Cardiac fibroblast (primary cell): Measurements from ENCODE around the gene WDR20.

ENCODE experiments used
- DNase-seq, 2 donors: peaks; one replicate each; pipeline versions ENCODE4 v3.0.0 to v3.0.0-alpha.2; 2010; ENCODE audit warnings: low read depth in 2 of 2
- H3K4me3 ChIP-seq, 2 donors: replicated peaks in 1 of 2; 1 replicate in 1 of 2; 2 replicates in 1 of 2; pipeline ENCODE4 v1.5.1; 2011; ENCODE audit warnings: low read depth in 2 of 2, low read length in 2 of 2, mild to moderate bottlenecking in 2 of 2, moderate library complexity in 1 of 2
- TF ChIP-seq, protein P1 (sequence below): IDR thresholded peaks from one replicate; pipeline ENCODE4 v1.5.1; 2011; ENCODE audit warnings: low read depth, mild to moderate bottlenecking, low read length, inconsistent platforms

Gene WDR20

DNA sequence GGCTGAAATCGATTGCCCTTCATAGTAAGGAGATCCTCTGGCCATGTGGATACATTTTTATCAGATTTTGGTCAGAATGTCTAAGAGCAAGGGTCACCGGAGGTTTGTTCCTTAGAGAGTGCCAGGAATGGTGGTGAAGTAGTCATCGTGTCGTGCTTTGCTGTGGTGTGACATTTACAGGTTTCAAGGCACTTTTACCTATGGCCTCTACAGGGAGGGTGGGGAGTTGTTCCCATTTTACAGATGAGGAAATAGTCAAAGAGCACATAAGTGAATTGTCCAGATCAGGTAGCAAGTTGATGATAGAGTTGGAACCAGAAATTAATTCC, 57.2 kb downstream of the WDR20 start:
- H3K4me3 ChIP-seq = no peak overlapping the region
- TF ChIP-seq, protein P1, sequence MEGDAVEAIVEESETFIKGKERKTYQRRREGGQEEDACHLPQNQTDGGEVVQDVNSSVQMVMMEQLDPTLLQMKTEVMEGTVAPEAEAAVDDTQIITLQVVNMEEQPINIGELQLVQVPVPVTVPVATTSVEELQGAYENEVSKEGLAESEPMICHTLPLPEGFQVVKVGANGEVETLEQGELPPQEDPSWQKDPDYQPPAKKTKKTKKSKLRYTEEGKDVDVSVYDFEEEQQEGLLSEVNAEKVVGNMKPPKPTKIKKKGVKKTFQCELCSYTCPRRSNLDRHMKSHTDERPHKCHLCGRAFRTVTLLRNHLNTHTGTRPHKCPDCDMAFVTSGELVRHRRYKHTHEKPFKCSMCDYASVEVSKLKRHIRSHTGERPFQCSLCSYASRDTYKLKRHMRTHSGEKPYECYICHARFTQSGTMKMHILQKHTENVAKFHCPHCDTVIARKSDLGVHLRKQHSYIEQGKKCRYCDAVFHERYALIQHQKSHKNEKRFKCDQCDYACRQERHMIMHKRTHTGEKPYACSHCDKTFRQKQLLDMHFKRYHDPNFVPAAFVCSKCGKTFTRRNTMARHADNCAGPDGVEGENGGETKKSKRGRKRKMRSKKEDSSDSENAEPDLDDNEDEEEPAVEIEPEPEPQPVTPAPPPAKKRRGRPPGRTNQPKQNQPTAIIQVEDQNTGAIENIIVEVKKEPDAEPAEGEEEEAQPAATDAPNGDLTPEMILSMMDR = no peak
- DNase-seq = no peak

DNA sequence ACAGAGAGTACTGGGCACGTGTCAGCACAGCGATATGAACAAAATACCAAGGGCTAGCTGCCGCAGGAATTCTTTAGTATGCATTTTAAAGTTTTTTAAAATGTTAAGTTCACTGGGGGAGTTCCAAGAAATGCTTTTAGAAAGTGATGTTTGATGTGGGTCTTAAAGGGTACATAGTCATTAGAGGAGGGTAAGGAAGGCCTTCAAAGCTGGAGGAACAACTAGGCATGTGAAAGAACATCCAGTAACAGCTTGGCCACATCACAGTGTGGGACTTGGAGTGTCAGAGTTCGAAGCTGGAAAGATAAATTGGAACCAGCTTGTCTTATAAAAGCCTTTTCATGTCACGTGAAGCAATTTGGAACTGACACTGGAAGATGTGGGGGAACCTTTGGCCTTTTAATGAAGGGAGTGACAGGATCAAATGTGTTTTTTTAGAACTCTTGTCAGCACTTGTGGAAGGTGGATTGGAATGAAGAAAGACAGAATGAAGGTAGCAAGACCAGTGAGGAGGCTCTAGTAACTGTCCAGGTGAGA, 57.7 kb downstream of the WDR20 start:
- TF ChIP-seq, protein P1 = no peak
- no peak overlapping the region for H3K4me3 ChIP-seq
- DNase-seq = no peak

DNA sequence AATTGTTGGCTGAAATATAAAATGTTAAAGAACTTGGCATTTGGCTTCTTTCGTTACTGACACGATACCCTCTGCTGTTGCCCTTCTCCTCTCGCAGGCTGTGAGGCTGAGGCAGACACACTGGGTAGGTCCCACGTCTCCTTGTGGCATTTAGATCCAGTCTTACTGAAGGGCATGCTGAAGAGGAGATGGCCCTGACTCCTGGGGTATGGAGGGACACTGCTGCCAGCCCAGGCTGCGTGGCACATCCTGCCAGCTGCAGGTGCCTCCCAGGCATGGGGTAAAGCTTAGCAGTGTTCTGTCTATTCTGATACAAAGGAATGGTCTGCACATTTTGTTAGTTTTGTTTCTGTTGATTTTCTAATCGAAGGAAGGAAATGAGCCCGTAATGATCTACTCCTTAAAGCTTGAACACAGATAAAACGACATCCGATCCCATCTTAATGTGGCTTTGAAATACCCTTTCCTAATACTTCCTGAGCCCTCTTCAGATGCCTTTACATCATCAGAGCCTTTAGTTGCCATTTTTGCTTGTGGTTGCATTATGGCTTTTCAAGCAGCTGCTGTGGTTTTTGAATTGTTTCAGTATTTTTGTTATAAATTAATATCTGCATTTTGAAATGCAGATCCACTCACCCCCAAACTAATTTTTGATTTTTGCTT, 61.1 kb downstream of the WDR20 start:
- no peak overlapping the region for H3K4me3 ChIP-seq
- TF ChIP-seq, protein P1 = no peak
- DNase-seq = no peak

DNA sequence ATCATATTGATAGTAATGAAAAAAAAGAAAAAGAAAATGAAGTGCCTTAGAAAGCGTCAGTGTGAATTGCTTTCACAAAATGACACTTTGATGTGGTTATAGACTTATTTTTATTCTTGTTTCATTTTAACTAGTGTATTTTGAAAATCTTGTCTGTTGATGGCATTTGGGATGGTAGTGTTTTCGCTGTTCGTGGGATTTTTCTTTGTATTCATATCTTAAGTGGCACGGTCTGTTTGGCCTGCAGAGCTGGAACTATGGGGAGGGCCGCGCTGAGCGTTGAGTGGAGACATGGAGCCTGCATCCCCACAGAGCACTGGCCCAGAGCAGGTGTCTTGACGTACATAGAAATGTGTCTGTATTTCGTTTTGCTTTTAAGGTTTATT, 61.6 kb downstream of the WDR20 start:
- DNase-seq = no peak
- no peak overlapping the region for H3K4me3 ChIP-seq
- TF ChIP-seq, protein P1 = no peak

DNA sequence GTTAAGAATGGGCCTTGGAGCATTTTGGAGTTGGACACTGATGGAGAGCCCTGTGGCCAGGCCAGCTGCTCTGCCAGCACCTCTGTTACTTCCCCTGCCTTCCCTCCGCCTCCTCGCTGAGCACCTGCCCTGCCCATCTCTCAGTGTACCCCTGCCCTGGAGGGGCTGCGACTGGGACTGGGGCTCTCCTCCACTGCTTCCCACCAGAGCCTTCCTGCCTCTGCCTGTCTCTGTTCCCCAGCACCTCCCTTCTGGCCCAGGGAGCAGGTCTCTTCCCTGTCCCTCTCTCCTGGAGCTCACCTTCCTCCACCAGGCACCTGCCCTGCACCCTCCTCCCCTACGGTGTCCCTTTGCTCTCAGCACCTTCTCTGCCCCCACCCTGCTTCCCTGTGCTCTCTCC, 62.1 kb downstream of the WDR20 start:
- no peak for DNase-seq
- TF ChIP-seq, protein P1 = no peak
- no peak overlapping the region for H3K4me3 ChIP-seq

DNA sequence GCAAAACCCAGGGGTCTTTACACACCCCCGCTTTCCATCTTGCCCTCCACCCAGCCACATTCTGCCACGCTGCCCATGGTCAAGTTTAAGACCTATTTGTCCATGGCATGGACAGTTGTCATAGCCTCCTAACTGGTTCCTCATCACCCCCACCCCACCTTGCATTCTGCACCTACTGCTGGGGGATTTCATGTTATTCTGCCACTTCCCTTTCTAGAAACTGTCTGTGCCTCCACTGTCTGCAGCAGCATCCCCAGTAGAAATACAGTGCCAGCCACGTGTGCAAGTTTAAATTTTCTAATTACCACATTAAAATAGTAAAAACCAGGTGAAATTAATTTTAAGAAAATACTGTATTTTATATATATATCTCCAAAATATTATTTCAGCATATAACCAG, 63.2 kb downstream of the WDR20 start:
- H3K4me3 ChIP-seq = no peak overlapping the region
- no peak for DNase-seq
- TF ChIP-seq, protein P1 = no peak

DNA sequence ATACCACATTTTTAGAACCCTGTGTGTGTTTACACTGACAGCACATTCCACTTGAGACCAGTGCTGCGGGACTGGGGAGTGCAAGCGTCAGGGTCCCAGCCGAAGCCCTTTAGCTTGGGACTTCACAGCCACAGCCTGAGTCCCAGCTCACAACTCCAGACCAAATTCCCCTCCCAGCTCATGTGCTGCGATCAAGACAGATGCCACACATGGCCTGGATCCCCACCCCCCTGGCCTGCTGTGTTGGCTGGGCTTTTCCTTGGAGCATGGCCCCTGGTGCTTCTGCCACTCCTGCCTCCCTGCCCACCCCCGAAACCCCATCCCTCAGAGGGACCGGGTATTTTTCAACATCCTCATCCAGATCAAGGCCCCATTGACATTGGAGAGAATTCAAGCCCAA, 63.7 kb downstream of the WDR20 start:
- no peak overlapping the region for H3K4me3 ChIP-seq
- TF ChIP-seq, protein P1 = no peak

More for the DNA sequence above, 63.7 kb downstream of the WDR20 start:
- no peak for DNase-seq
